ENCODE measurements around the gene SSBP3.

Gene SSBP3

GRCh38 chr1:54328066-54328636 lies 78.0 kb downstream of the SSBP3 start:
- DNase-seq = no peak

GRCh38 chr1:54327386-54328065 lies 78.7 kb downstream of the SSBP3 start:
- DNase-seq = no peak

- no peak for DNase-seq
Observed at GRCh38 chr1:54326543-54327385, 79.4 kb downstream of the SSBP3 start.

GRCh38 chr1:54325703-54326461 lies 80.3 kb downstream of the SSBP3 start:
- no peak for DNase-seq

GRCh38 chr1:54325284-54325683 lies 80.9 kb downstream of the SSBP3 start:
- no peak for DNase-seq

GRCh38 chr1:54324251-54325140 lies 81.7 kb downstream of the SSBP3 start:
- DNase-seq = no peak

GRCh38 chr1:54323921-54324250 lies 82.3 kb downstream of the SSBP3 start:
- DNase-seq = no peak

GRCh38 chr1:54323324-54323739 lies 82.9 kb downstream of the SSBP3 start:
- DNase-seq = no peak

- DNase-seq = no peak
Observed at GRCh38 chr1:54318246-54318814, 87.9 kb downstream of the SSBP3 start.

GRCh38 chr1:54317084-54317483 lies 89.1 kb downstream of the SSBP3 start:
- no peak for DNase-seq

- DNase-seq = no peak
Observed at GRCh38 chr1:54315099-54315498, 91.1 kb downstream of the SSBP3 start.

- DNase-seq = no peak
Observed at GRCh38 chr1:54314696-54315095, 91.5 kb downstream of the SSBP3 start.

- no peak for DNase-seq
Observed at GRCh38 chr1:54312796-54313316, 93.3 kb downstream of the SSBP3 start.

GRCh38 chr1:54311506-54311905 lies 94.7 kb downstream of the SSBP3 start:
- DNase-seq = no peak

- DNase-seq = peak; percentile 30
Observed at GRCh38 chr1:54310439-54311328, 95.5 kb downstream of the SSBP3 start.

GRCh38 chr1:54309631-54310366 lies 96.4 kb downstream of the SSBP3 start:
- DNase-seq = no peak

GRCh38 chr1:54307305-54307704 lies 98.9 kb downstream of the SSBP3 start:
- no peak for DNase-seq

GRCh38 chr1:54305906-54306514 lies 100.2 kb downstream of the SSBP3 start:
- DNase-seq = no peak

GRCh38 chr1:54304518-54304917 lies 101.7 kb downstream of the SSBP3 start:
- DNase-seq = no peak

Measured in stimulated activated CD4-positive, alpha-beta T cell treated with anti-CD3 and anti-CD28 coated beads, Interleukin-15, amount 100 ng/mL, for 24 hours (primary cell).